NCI-H2171 treated with DMSO at 0.1 percent for 48 hours (cell line): Measurements from ENCODE around the gene ZSWIM7.

Experiments
- DNase-seq: peaks from one replicate; lab custom pipeline; 2025; lab: John Stamatoyannopoulos, UW

ZSWIM7 gene

DNA sequence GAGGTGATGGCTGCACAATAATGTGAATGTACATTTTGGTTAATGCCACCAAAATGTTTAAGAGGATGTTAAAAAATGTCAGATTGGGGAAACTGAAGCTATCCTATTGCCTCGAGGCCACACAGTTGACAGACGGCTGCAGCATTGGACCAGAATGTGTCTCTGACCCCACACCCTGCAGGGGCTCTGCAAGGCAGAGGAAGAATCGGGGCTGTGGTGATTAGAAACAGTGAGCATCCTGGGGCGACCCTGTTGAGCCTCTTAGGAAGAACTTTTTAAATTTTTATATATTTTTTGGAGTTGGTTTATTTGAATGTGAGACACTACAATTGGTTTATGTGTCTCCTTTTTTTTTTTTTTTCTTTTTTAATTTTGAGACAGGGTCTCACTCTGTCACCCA lies 69.6 kb downstream of the ZSWIM7 start:
- no peak for DNase-seq

GRCh38 chr17:15928286-15928785 lies 71.2 kb downstream of the ZSWIM7 start:
- no peak for DNase-seq
